Activated CD8-positive, alpha-beta memory T cell treated with anti-CD3 and anti-CD28 coated beads, Interleukin-2, amount 50 U/mL, for 24 hours (primary cell): ENCODE data around the gene PCNT.
"Not testable (repeated sequence)": the region's sequence is repeated elsewhere in the genome, so short reads cannot be mapped to it uniquely, and the experiment has no call there.

Source experiments
- DNase-seq: peaks from one replicate; pipeline ENCODE4 v3.0.0-alpha.2; 2020; ENCODE audit errors: extremely low read depth

The PCNT gene

GRCh38 chr21:46403234-46403811 lies 79.4 kb downstream of the PCNT start:
- DNase-seq = not testable (repeated sequence)

GRCh38 chr21:46404306-46404705 lies 80.3 kb downstream of the PCNT start:
- DNase-seq = no peak

- no peak for DNase-seq
Measured at GRCh38 chr21:46406001-46406400, 82.0 kb downstream of the PCNT start.

- DNase-seq = no peak
Measured at GRCh38 chr21:46409641-46410406, 85.9 kb downstream of the PCNT start.

- no peak for DNase-seq
Measured at GRCh38 chr21:46410516-46410915, 86.6 kb downstream of the PCNT start.

GRCh38 chr21:46411236-46411635 lies 87.3 kb downstream of the PCNT start:
- DNase-seq = no peak

- no peak for DNase-seq
Measured at GRCh38 chr21:46411691-46412090, 87.7 kb downstream of the PCNT start.

GRCh38 chr21:46412521-46413364 lies 88.8 kb downstream of the PCNT start:
- DNase-seq = no peak

GRCh38 chr21:46413365-46413696 lies 89.4 kb downstream of the PCNT start:
- no peak for DNase-seq

GRCh38 chr21:46414965-46415275 lies 91.0 kb downstream of the PCNT start:
- DNase-seq = no peak

GRCh38 chr21:46416551-46416950 lies 92.6 kb downstream of the PCNT start:
- no peak for DNase-seq

GRCh38 chr21:46418265-46418946 lies 94.5 kb downstream of the PCNT start:
- DNase-seq = no peak

- no peak for DNase-seq
Measured at GRCh38 chr21:46420241-46421190, 96.6 kb downstream of the PCNT start.

GRCh38 chr21:46421191-46421750 lies 97.3 kb downstream of the PCNT start:
- no peak for DNase-seq

- DNase-seq = no peak
Measured at GRCh38 chr21:46421756-46422555, 98.0 kb downstream of the PCNT start.

- DNase-seq = no peak
Measured at GRCh38 chr21:46422636-46423241, 98.8 kb downstream of the PCNT start.

GRCh38 chr21:46423546-46424038 lies 99.6 kb downstream of the PCNT start:
- DNase-seq = no peak

GRCh38 chr21:46424039-46424591 lies 100.2 kb downstream of the PCNT start:
- no peak for DNase-seq

- no peak for DNase-seq
Measured at GRCh38 chr21:46424621-46425020, 100.7 kb downstream of the PCNT start.
